ENCODE results near the gene CREBBP.

DNA sequence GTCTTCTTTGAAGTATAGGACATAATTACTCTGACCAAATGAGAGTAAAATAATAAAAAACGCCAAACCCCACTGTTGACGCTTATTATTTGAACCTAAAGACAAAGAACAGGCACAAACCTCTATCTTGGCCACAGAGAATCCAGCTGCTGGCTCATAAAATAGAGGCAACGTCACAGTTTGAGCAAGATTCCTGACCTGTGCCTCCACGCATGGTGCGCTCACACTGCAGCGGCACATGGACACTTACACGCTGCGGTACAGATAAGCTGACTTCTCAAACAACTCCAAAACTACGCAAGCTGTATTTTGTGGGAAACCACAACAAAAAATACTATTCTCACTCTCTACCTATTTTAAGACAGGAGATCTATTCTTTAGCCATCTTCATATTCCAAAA lies 124.4 kb downstream of the CREBBP start:
- TF ChIP-seq POLR2A (IDR thresholded peaks at IDR 0.05): no peak
- TF ChIP-seq, protein P1, sequence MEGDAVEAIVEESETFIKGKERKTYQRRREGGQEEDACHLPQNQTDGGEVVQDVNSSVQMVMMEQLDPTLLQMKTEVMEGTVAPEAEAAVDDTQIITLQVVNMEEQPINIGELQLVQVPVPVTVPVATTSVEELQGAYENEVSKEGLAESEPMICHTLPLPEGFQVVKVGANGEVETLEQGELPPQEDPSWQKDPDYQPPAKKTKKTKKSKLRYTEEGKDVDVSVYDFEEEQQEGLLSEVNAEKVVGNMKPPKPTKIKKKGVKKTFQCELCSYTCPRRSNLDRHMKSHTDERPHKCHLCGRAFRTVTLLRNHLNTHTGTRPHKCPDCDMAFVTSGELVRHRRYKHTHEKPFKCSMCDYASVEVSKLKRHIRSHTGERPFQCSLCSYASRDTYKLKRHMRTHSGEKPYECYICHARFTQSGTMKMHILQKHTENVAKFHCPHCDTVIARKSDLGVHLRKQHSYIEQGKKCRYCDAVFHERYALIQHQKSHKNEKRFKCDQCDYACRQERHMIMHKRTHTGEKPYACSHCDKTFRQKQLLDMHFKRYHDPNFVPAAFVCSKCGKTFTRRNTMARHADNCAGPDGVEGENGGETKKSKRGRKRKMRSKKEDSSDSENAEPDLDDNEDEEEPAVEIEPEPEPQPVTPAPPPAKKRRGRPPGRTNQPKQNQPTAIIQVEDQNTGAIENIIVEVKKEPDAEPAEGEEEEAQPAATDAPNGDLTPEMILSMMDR (IDR thresholded peaks at IDR 0.05): no peak
- TF ChIP-seq POLR2AphosphoS5 (IDR thresholded peaks at IDR 0.05): no peak
- no peak for TF ChIP-seq EP300 (IDR thresholded peaks at IDR 0.05)
